ENCODE measurements around the gene CCDC30. TPM values are rescaled to one million over a fixed set of nuclear protein-coding genes. Genes with fewer than 3 reads are reported as not detected.
A peak's percentile ranks its signal among the peaks of the same experiment; 100 is the strongest.

CCDC30 gene
- total and polyA plus RNA-seq, 7 experiments from 2014 or later: 0.26 to 5.3 (median 4.0) TPM

DNA sequence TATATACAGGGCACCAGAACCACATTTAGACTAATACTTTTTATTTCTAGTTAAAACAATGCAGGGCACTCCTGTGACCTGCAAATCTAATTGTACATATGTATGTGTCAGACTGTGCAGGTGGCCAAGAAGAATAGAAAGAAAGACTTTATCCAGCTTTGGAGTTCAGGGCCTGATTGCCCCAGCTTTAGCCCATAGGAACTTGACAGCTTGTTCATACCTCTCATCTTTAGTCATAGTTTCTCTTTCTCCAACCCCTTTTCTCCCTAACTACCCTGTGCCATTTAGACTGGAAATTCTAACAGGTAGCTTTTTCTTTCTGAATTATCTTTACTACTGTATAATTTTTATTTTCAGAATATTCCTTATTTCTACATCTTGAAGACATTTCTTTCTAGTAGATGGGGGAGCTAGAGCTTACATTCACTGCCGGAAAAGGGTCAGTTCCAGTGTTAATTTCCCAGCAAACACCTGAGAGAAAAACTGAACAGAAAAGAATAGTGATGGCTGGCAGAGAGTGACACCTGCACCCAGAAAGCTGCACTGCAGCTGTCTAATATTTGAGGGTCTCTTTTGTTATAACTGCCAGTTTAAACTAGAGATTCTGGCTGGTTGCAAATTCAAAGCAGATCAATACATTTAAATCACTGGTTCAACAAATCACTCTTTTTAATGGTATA is 227.5 kb downstream of the CCDC30 start:
- Mint-ChIP-seq H3K4me1 (peaks cover 53 to 96% (median 88%) of the 10 kb centered on the region in 7 donors), H3K27me3 (no peaks in the 10 kb centered on the region), H3K9me3 (no peaks in the 10 kb centered on the region), H3K4me3 (peak overlapping the region in 6 of 10 donors; percentile 2 to 36 (median 20)), H3K36me3 (peaks cover 0 to 16% (median 8%) of the 10 kb centered on the region in 5 donors), H3K27ac (peak overlapping the region in 6 of 9 donors; percentile 4 to 70 (median 30))
- peaks cover 57 to 65% of the 10 kb centered on the region in 2 donors for H3K4me1 ChIP-seq (ENCODE audit: control insufficient read depth in 2 of 2, insufficient read depth in 2 of 2, low read length in 2 of 2)
- no peak for DNase-seq
- CTCF ChIA-PET: interaction anchor here (0.9 kb wide), 1 partner anchor 114 kb away, joined by 3 read pairs; no protein-coding TSS in a partner anchor
- no peak overlapping the region for H3K4me3 ChIP-seq (ENCODE audit: low read length)
- intact Hi-C loops (cut with micrococcal nuclease): loop anchor here in 1 of 2 donors (1.0 kb wide), 1 partner anchor 112 kb away; no protein-coding TSS in a partner anchor
- no peak overlapping the region for H3K27ac ChIP-seq (ENCODE audit: low read depth, low read length)
- ATAC-seq: peak; percentile 30
- no peaks in the 10 kb centered on the region for H3K9me3 ChIP-seq (ENCODE audit: control insufficient read depth in 2 of 3, low read length in 3 of 3)
- peaks cover 0 to 21% (median 13%) of the 10 kb centered on the region in 3 experiments for H3K36me3 ChIP-seq (ENCODE audit: control insufficient read depth in 2 of 3, insufficient read depth in 3 of 3, low read length in 3 of 3)
- no peaks in the 10 kb centered on the region for H3K27me3 ChIP-seq (ENCODE audit: control insufficient read depth in 2 of 2, insufficient read depth in 2 of 2, low read length in 2 of 2)
- POLR2A ChIA-PET: interaction anchor here (2.2 kb wide), 1 partner anchor 9 kb away, joined by 9 read pairs; the partner anchor contains the start of gene YBX1

DNA sequence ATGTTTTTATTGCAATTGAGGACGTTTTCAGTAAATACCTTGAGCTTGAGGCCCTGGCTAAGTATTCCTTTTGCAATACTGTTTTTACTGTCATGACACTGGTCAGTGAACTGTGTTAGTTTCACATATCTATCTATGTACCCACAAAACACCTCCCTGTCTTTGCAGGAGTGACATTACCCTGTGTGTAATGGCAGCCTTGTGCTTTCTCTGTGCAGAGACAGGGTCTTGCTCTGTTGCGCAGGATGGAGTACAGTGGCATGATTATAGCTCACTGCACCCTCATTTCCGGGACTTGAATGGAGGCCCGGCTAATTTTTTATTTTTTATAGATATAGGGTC is 228.0 kb downstream of the CCDC30 start:
- no peak for ATAC-seq
- intact Hi-C loops (cut with micrococcal nuclease): loop anchor here in 1 of 2 donors (1.0 kb wide), 1 partner anchor 113 kb away; no protein-coding TSS in a partner anchor
- peaks cover 3 to 20% (median 13%) of the 10 kb centered on the region in 5 donors for H3K36me3 Mint-ChIP-seq
- peaks cover 50 to 96% (median 88%) of the 10 kb centered on the region in 7 donors for H3K4me1 Mint-ChIP-seq
- ChIA-PET POLR2A (interaction anchor here (2.2 kb wide), 1 partner anchor 9 kb away, joined by 9 read pairs; the partner anchor contains the start of gene YBX1), CTCF (interaction anchor here (0.9 kb wide), 1 partner anchor 114 kb away, joined by 3 read pairs; no protein-coding TSS in a partner anchor)
- peaks cover 57 to 60% of the 10 kb centered on the region in 2 donors for H3K4me1 ChIP-seq (ENCODE audit: control insufficient read depth in 2 of 2, insufficient read depth in 2 of 2, low read length in 2 of 2)
- no peak for DNase-seq
- H3K27ac ChIP-seq (ENCODE audit: low read depth, low read length): no peak overlapping the region
- no peaks in the 10 kb centered on the region for H3K9me3 ChIP-seq (ENCODE audit: control insufficient read depth in 2 of 3, low read length in 3 of 3)
- no peaks in the 10 kb centered on the region for H3K9me3 Mint-ChIP-seq
- peak overlapping the region in 5 of 10 donors; percentile 2 to 25 (median 15) for H3K4me3 Mint-ChIP-seq
- no peaks in the 10 kb centered on the region for H3K27me3 ChIP-seq (ENCODE audit: control insufficient read depth in 2 of 2, insufficient read depth in 2 of 2, low read length in 2 of 2)
- H3K27me3 Mint-ChIP-seq: no peaks in the 10 kb centered on the region
- H3K36me3 ChIP-seq (ENCODE audit: control insufficient read depth in 2 of 3, insufficient read depth in 3 of 3, low read length in 3 of 3): peaks cover 3 to 26% (median 18%) of the 10 kb centered on the region in 3 experiments
- H3K27ac Mint-ChIP-seq: peak overlapping the region in 5 of 9 donors; percentile 4 to 67 (median 28)
- no peak overlapping the region for H3K4me3 ChIP-seq (ENCODE audit: low read length)

DNA sequence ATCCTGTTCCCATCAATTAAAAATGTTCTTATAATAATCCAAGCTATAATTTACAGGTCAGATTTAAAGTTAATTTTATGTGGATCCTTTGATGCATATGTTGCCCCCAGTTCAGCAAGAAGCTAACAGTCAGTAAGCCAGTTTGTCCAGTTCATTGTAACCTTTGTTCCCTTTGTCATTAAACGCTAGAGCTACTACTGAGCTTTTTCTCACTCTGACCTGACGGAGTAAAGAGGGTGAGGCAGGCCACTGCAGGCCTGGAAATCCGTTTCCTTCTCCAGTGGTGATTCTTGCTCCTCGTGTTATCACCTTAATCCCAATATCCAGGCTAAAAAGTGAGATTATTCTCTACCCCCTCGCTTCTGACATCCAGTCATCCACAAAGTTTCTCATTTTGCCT is 229.4 kb downstream of the CCDC30 start:
- H3K36me3 ChIP-seq (ENCODE audit: control insufficient read depth in 2 of 3, insufficient read depth in 3 of 3, low read length in 3 of 3): peaks cover 11 to 40% (median 27%) of the 10 kb centered on the region in 3 experiments
- no peak overlapping the region for H3K4me3 ChIP-seq (ENCODE audit: low read length)
- CTCF ChIA-PET: interaction anchor here (1.2 kb wide), 1 partner anchor 110 kb away, joined by 3 read pairs; no protein-coding TSS in a partner anchor
- peak overlapping the region in 7 of 9 donors; percentile 19 to 71 (median 39) for H3K27ac Mint-ChIP-seq
- ATAC-seq (no peak), DNase-seq (no peak)
- H3K4me1 ChIP-seq (ENCODE audit: control insufficient read depth in 2 of 2, insufficient read depth in 2 of 2, low read length in 2 of 2): peaks cover 44 to 51% of the 10 kb centered on the region in 2 donors
- H3K9me3 ChIP-seq (ENCODE audit: control insufficient read depth in 2 of 3, low read length in 3 of 3): no peaks in the 10 kb centered on the region
- peaks cover 4 to 24% (median 14%) of the 10 kb centered on the region in 5 donors for H3K36me3 Mint-ChIP-seq
- POLR2A ChIA-PET: interaction anchor here (0.6 to 1.4 kb wide), 2 partner anchors 10 to 277 kb away, joined by 5 to 9 read pairs; partner anchors contain the start of gene YBX1
- H3K27me3 Mint-ChIP-seq: no peaks in the 10 kb centered on the region
- intact Hi-C loops (cut with micrococcal nuclease): no loop called here
- H3K4me1 Mint-ChIP-seq: peaks cover 41 to 84% (median 76%) of the 10 kb centered on the region in 7 donors
- peak overlapping the region; percentile 7 for H3K27ac ChIP-seq (ENCODE audit: low read depth, low read length)
- no peaks in the 10 kb centered on the region for H3K27me3 ChIP-seq (ENCODE audit: control insufficient read depth in 2 of 2, insufficient read depth in 2 of 2, low read length in 2 of 2)
- H3K4me3 Mint-ChIP-seq: peak overlapping the region in 3 of 10 donors; percentile 20 to 56 (median 26)
- no peaks in the 10 kb centered on the region for H3K9me3 Mint-ChIP-seq

DNA sequence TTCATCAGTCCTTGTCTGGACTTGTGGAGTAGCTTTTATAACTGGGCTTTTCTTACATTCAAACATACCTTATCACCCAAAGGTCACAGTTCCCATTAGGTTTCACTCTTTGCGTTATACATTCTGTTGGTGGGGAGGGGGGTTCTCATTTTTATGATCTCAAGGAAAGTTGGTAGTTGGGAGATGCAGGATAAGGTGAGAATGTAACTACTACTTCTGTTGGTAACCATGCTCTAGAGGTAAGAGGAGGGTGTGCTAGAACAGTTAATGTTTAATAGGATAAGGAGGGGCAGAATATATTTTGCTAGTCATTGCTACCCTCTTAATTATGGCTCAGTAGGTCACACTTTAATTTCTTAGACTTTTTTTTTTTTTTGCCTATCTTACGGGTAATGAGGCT is 229.8 kb downstream of the CCDC30 start:
- no peaks in the 10 kb centered on the region for H3K27me3 Mint-ChIP-seq
- H3K36me3 Mint-ChIP-seq: peaks cover 4 to 28% (median 14%) of the 10 kb centered on the region in 5 donors
- Histone ChIP-seq H3K4me1 (ENCODE audit: control insufficient read depth in 2 of 2, insufficient read depth in 2 of 2, low read length in 2 of 2) (peaks cover 39 to 47% of the 10 kb centered on the region in 2 donors), H3K9me3 (ENCODE audit: control insufficient read depth in 2 of 3, low read length in 3 of 3) (no peaks in the 10 kb centered on the region), H3K27ac (ENCODE audit: low read depth, low read length) (peak overlapping the region; percentile 7), H3K4me3 (ENCODE audit: low read length) (no peak overlapping the region), H3K36me3 (ENCODE audit: control insufficient read depth in 2 of 3, insufficient read depth in 3 of 3, low read length in 3 of 3) (peaks cover 15 to 44% (median 32%) of the 10 kb centered on the region in 3 experiments), H3K27me3 (ENCODE audit: control insufficient read depth in 2 of 2, insufficient read depth in 2 of 2, low read length in 2 of 2) (no peaks in the 10 kb centered on the region)
- ChIA-PET POLR2A (interaction anchor here (0.6 to 1.4 kb wide), 2 partner anchors 10 to 16 kb away, joined by 4 to 9 read pairs; partner anchors contain the start of gene YBX1), CTCF (no interaction called here)
- H3K9me3 Mint-ChIP-seq: no peaks in the 10 kb centered on the region
- peaks cover 37 to 80% (median 72%) of the 10 kb centered on the region in 7 donors for H3K4me1 Mint-ChIP-seq
- ATAC-seq (no peak), DNase-seq (no peak)
- intact Hi-C loops (cut with micrococcal nuclease): no loop called here
- peak overlapping the region in 4 of 10 donors; percentile 10 to 56 (median 23) for H3K4me3 Mint-ChIP-seq
- H3K27ac Mint-ChIP-seq: peak overlapping the region in 7 of 9 donors; percentile 19 to 71 (median 39)

DNA sequence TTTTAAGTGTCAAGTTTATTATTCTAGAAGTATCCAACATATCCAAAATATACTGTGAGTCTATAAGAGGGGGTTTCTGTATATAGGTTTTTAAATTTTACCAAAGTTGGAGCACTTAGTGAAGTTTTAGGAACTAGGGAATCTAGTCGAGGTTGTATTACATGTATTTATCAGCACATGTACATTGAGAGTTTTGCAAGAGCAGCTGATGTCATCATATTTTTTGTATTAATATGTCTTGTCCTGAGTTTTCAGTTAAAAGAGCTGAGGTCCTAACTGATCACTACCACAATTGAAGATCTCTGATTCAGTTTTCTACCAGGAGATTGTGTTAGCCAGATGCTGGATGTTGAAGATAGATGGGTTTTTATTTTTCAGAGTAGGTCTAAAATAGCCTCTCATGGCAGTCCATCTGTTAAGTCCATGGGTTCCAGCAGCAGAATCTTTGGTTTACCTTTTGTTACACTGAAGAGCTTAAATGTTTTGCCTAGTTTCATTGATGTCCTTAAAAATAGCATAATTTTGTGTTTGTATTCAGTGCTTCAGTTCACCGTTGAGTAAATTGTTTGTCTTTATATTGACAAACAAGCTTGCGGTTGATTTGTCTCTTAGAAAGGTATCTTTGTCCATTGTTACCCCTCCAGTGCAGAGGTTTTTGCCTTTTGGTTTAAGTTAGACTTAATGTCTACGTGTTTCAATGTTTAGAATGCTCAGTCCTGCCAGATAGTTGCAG is 235.2 kb downstream of the CCDC30 start:
- H3K4me1 Mint-ChIP-seq: peaks cover 9 to 31% (median 20%) of the 10 kb centered on the region in 7 donors
- H3K9me3 Mint-ChIP-seq: no peaks in the 10 kb centered on the region
- DNase-seq: no peak
- peaks cover 39 to 94% (median 53%) of the 10 kb centered on the region in 3 experiments for H3K36me3 ChIP-seq (ENCODE audit: control insufficient read depth in 2 of 3, insufficient read depth in 3 of 3, low read length in 3 of 3)
- no peak overlapping the region for H3K4me3 Mint-ChIP-seq
- peaks cover 0 to 3% of the 10 kb centered on the region in 2 donors for H3K4me1 ChIP-seq (ENCODE audit: control insufficient read depth in 2 of 2, insufficient read depth in 2 of 2, low read length in 2 of 2)
- no peaks in the 10 kb centered on the region for H3K27me3 ChIP-seq (ENCODE audit: control insufficient read depth in 2 of 2, insufficient read depth in 2 of 2, low read length in 2 of 2)
- peak overlapping the region in 2 of 9 donors; percentile 20 to 58 for H3K27ac Mint-ChIP-seq
- peaks cover 14 to 66% (median 40%) of the 10 kb centered on the region in 5 donors for H3K36me3 Mint-ChIP-seq
- ATAC-seq: no peak
- H3K27me3 Mint-ChIP-seq: no peaks in the 10 kb centered on the region
- ChIA-PET POLR2A (interaction anchor here (0.6 kb wide), 1 partner anchor 158 kb away, joined by 3 read pairs; no protein-coding TSS in a partner anchor), CTCF (no interaction called here)
- no peak overlapping the region for H3K27ac ChIP-seq (ENCODE audit: low read depth, low read length)
- no peak overlapping the region for H3K4me3 ChIP-seq (ENCODE audit: low read length)
- intact Hi-C loops (cut with micrococcal nuclease): no loop called here
- H3K9me3 ChIP-seq (ENCODE audit: control insufficient read depth in 2 of 3, low read length in 3 of 3): no peaks in the 10 kb centered on the region

DNA sequence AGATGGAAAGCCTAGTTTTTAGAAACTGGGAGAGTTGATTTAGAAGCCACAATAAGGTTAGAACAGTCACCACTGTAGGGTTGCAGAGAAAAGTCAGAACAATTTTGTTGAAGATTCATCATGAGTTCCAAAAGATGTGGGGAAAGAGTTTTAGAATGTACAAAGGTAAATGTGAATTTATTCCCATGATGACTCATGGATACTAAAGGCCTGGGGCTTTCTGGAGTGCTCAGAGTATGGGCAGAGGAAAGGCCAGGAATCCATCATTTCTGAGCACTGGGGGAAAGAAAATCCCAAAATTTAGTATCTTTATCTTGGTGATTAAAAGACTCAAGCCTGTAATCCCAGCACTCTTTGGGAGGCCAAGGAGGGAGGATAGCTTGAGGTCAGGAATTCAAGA is 236.9 kb downstream of the CCDC30 start:
- Histone ChIP-seq H3K4me1 (ENCODE audit: control insufficient read depth in 2 of 2, insufficient read depth in 2 of 2, low read length in 2 of 2) (no peaks in the 10 kb centered on the region), H3K27ac (ENCODE audit: low read depth, low read length) (no peak overlapping the region), H3K4me3 (ENCODE audit: low read length) (no peak overlapping the region), H3K36me3 (ENCODE audit: control insufficient read depth in 2 of 3, insufficient read depth in 3 of 3, low read length in 3 of 3) (peaks cover 42 to 95% (median 44%) of the 10 kb centered on the region in 3 experiments), H3K27me3 (ENCODE audit: control insufficient read depth in 2 of 2, insufficient read depth in 2 of 2, low read length in 2 of 2) (no peaks in the 10 kb centered on the region), H3K9me3 (ENCODE audit: control insufficient read depth in 2 of 3, low read length in 3 of 3) (no peaks in the 10 kb centered on the region)
- ChIA-PET CTCF (no interaction called here), POLR2A (no interaction called here)
- intact Hi-C loops (cut with micrococcal nuclease): no loop called here
- no peaks in the 10 kb centered on the region for H3K9me3 Mint-ChIP-seq
- H3K36me3 Mint-ChIP-seq: peaks cover 18 to 77% (median 54%) of the 10 kb centered on the region in 5 donors
- H3K4me3 Mint-ChIP-seq: no peak overlapping the region
- peaks cover 6 to 17% (median 7%) of the 10 kb centered on the region in 7 donors for H3K4me1 Mint-ChIP-seq
- DNase-seq (no peak), ATAC-seq (no peak)
- peak overlapping the region in 2 of 9 donors; percentile 43 to 48 for H3K27ac Mint-ChIP-seq
- H3K27me3 Mint-ChIP-seq: no peaks in the 10 kb centered on the region

Measured in naive thymus-derived CD4-positive, alpha-beta T cell (primary cell).